ENCODE data around the gene MSH2. TPM values are rescaled to one million over a fixed set of nuclear protein-coding genes. Genes with fewer than 3 reads are reported as not detected.

Gene MSH2
- total and polyA plus RNA-seq, 2 of the 13 experiments (the other 11 are each of a cell fraction or from before 2014, with no cell fraction given): 19.9 to 76.3 TPM

DNA sequence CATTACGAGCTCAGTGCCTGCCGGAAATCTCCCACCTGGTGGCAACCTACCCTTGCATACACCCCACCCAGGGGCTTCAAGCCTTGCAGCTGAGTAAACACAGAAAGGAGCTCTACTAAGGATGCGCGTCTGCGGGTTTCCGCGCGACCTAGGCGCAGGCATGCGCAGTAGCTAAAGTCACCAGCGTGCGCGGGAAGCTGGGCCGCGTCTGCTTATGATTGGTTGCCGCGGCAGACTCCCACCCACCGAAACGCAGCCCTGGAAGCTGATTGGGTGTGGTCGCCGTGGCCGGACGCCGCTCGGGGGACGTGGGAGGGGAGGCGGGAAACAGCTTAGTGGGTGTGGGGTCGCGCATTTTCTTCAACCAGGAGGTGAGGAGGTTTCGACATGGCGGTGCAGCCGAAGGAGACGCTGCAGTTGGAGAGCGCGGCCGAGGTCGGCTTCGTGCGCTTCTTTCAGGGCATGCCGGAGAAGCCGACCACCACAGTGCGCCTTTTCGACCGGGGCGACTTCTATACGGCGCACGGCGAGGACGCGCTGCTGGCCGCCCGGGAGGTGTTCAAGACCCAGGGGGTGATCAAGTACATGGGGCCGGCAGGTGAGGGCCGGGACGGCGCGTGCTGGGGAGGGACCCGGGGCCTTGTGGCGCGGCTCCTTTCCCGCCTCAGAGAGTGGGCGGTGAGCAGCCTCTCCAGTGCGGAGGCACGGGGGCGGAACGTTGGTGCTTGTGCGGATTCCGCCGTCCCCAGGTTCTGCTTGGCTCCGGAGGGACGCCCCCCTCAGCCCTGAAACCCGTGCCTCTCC lies at the start of gene MSH2 (continued):
- TF ChIP-seq ZNF761 (CRISPR knock-in tag; conservative IDR thresholded peaks at IDR 0.05) (peak; percentile 81), ZNF143 (CRISPR knock-in tag; IDR thresholded peaks at IDR 0.05) (peak; percentile 56), CREM (IDR thresholded peaks at IDR 0.05) (peak; percentile 58; the same call in 1 of the 2 replicates), CREM (CRISPR knock-in tag; IDR thresholded peaks at IDR 0.05) (no peak), ZNF382 (CRISPR knock-in tag; IDR thresholded peaks at IDR 0.05; ENCODE audit: borderline replicate concordance) (no peak), KLF6 (CRISPR knock-in tag; IDR thresholded peaks at IDR 0.05) (peak; percentile 97), BATF2 (CRISPR knock-in tag; IDR thresholded peaks at IDR 0.05) (0 out of 2 replicates have a peak, but pooled peaks have one; percentile 75), TSC22D2 (CRISPR knock-in tag; IDR thresholded peaks at IDR 0.05; ENCODE audit: borderline replicate concordance) (peak; percentile 78; the same call in 1 of the 2 replicates), ARHGAP35 (CRISPR knock-in tag; IDR thresholded peaks at IDR 0.05; ENCODE audit: borderline replicate concordance) (peak; percentile 91), KDM4B (CRISPR knock-in tag; IDR thresholded peaks at IDR 0.05) (no peak), SALL1 (CRISPR knock-in tag; IDR thresholded peaks at IDR 0.05) (peak; percentile 92), PTBP1 (IDR thresholded peaks at IDR 0.05; ENCODE audit: low read depth, low read length, poor library complexity, severe bottlenecking) (no peak), ZNF780A (CRISPR knock-in tag; IDR thresholded peaks at IDR 0.05) (0 out of 2 replicates have a peak, but pooled peaks have one; percentile 56), SIX4 (CRISPR knock-in tag; IDR thresholded peaks at IDR 0.05) (no peak), HDAC2 (CRISPR knock-in tag; IDR thresholded peaks at IDR 0.05) (peak; percentile 61; the same call in 1 of the 2 replicates), FOXC1 (CRISPR knock-in tag; IDR thresholded peaks at IDR 0.05; ENCODE audit: borderline replicate concordance) (peak; percentile 100), CENPX (CRISPR knock-in tag; IDR thresholded peaks at IDR 0.05) (no peak), ZNF253 (CRISPR knock-in tag; IDR thresholded peaks at IDR 0.05; ENCODE audit: borderline replicate concordance) (peak; percentile 88), MYNN (CRISPR knock-in tag; IDR thresholded peaks at IDR 0.05; ENCODE audit: low read depth) (0 out of 2 replicates have a peak, but pooled peaks have one; percentile 83), KLF11 (CRISPR knock-in tag; IDR thresholded peaks at IDR 0.05) (no peak; the same call in 1 of the 2 replicates), EZH2 (conservative IDR thresholded peaks at IDR 0.05; ENCODE audit: low read depth, low read length) (no peak), ZNF441 (CRISPR knock-in tag; IDR thresholded peaks at IDR 0.05; ENCODE audit: borderline replicate concordance) (peak; percentile 46; the same call in 1 of the 2 replicates), PLRG1 (conservative IDR thresholded peaks at IDR 0.05) (no peak), NBN (conservative IDR thresholded peaks at IDR 0.05) (no peak)
- TF ChIP-seq, protein P1, sequence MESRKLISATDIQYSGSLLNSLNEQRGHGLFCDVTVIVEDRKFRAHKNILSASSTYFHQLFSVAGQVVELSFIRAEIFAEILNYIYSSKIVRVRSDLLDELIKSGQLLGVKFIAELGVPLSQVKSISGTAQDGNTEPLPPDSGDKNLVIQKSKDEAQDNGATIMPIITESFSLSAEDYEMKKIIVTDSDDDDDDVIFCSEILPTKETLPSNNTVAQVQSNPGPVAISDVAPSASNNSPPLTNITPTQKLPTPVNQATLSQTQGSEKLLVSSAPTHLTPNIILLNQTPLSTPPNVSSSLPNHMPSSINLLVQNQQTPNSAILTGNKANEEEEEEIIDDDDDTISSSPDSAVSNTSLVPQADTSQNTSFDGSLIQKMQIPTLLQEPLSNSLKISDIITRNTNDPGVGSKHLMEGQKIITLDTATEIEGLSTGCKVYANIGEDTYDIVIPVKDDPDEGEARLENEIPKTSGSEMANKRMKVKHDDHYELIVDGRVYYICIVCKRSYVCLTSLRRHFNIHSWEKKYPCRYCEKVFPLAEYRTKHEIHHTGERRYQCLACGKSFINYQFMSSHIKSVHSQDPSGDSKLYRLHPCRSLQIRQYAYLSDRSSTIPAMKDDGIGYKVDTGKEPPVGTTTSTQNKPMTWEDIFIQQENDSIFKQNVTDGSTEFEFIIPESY (CRISPR knock-in tag; IDR thresholded peaks at IDR 0.05): no peak
- TF ChIP-seq, protein P2, sequence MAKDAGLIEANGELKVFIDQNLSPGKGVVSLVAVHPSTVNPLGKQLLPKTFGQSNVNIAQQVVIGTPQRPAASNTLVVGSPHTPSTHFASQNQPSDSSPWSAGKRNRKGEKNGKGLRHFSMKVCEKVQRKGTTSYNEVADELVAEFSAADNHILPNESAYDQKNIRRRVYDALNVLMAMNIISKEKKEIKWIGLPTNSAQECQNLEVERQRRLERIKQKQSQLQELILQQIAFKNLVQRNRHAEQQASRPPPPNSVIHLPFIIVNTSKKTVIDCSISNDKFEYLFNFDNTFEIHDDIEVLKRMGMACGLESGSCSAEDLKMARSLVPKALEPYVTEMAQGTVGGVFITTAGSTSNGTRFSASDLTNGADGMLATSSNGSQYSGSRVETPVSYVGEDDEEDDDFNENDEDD (CRISPR knock-in tag; IDR thresholded peaks at IDR 0.05; ENCODE audit: borderline replicate concordance): peak; percentile 96
- TF ChIP-seq, protein P3, sequence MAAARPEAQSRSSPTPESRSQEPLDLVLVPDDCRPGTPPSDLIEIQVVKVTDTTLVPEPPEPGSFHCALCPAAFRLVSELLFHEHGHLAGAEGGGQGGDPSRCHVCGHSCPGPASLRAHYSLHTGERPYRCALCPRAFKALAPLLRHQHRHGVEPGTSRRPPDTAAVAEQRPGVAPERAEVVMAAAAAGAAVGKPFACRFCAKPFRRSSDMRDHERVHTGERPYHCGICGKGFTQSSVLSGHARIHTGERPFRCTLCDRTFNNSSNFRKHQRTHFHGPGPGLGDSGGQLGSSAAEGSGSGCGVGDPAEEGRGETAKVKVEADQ (CRISPR knock-in tag; IDR thresholded peaks at IDR 0.05; ENCODE audit: borderline replicate concordance): no peak
